ENCODE measurements around the gene ALDH4A1.
"Not testable (repeated sequence)": the region's sequence is repeated elsewhere in the genome, so short reads cannot be mapped to it uniquely, and the experiment has no call there.

Gene ALDH4A1

GRCh38 chr1:18893120-18893519, 9.2 kb downstream of the ALDH4A1 start:
- DNase-seq: no peak

GRCh38 chr1:18891858-18892257, 10.5 kb downstream of the ALDH4A1 start:
- DNase-seq: not testable (repeated sequence)

- no peak for DNase-seq
Measured at GRCh38 chr1:18891426-18891780, 11.0 kb downstream of the ALDH4A1 start.

- DNase-seq: no peak
Measured at GRCh38 chr1:18890706-18891425, 11.5 kb downstream of the ALDH4A1 start.

- no peak for DNase-seq
Measured at GRCh38 chr1:18886003-18886335, 16.4 kb downstream of the ALDH4A1 start.

- DNase-seq: no peak
Measured at GRCh38 chr1:18885311-18886002, 16.9 kb downstream of the ALDH4A1 start.

- no peak for DNase-seq
Measured at GRCh38 chr1:18884727-18885126, 17.6 kb downstream of the ALDH4A1 start.

GRCh38 chr1:18884419-18884717, 18.0 kb downstream of the ALDH4A1 start:
- DNase-seq: no peak

- peak; percentile 82 to 83 for DNase-seq
Measured at GRCh38 chr1:18883636-18884418, 18.5 kb downstream of the ALDH4A1 start.

GRCh38 chr1:18883079-18883478, 19.3 kb downstream of the ALDH4A1 start:
- no peak for DNase-seq

GRCh38 chr1:18882486-18882885, 19.9 kb downstream of the ALDH4A1 start:
- no peak for DNase-seq

- DNase-seq: no peak
Measured at GRCh38 chr1:18881642-18882431, 20.5 kb downstream of the ALDH4A1 start.

GRCh38 chr1:18881164-18881563, 21.2 kb downstream of the ALDH4A1 start:
- no peak for DNase-seq

- no peak for DNase-seq
Measured at GRCh38 chr1:18880585-18880984, 21.8 kb downstream of the ALDH4A1 start.

- no peak for DNase-seq
Measured at GRCh38 chr1:18879791-18880309, 22.5 kb downstream of the ALDH4A1 start.

GRCh38 chr1:18879215-18879790, 23.1 kb downstream of the ALDH4A1 start:
- no peak for DNase-seq

- DNase-seq: no peak
Measured at GRCh38 chr1:18878538-18879214, 23.7 kb downstream of the ALDH4A1 start.

GRCh38 chr1:18877282-18877681, 25.1 kb downstream of the ALDH4A1 start:
- no peak for DNase-seq

GRCh38 chr1:18876210-18876609, 26.1 kb downstream of the ALDH4A1 start:
- DNase-seq: no peak

GRCh38 chr1:18875796-18876128, 26.6 kb downstream of the ALDH4A1 start:
- no peak for DNase-seq

GRCh38 chr1:18875107-18875795, 27.1 kb downstream of the ALDH4A1 start:
- peak; percentile 80 to 83 for DNase-seq

GRCh38 chr1:18874600-18874999, 27.8 kb downstream of the ALDH4A1 start:
- DNase-seq: no peak

Measured in activated CD4-positive, alpha-beta T cell treated with anti-CD3 and anti-CD28 coated beads, Interleukin-2, amount 50 U/mL, for 48 hours (primary cell).